Mesothelial cell of epicardium (in vitro differentiated cells): ENCODE data around the gene SPANXN5. TPM values are rescaled to one million over a fixed set of nuclear protein-coding genes. Genes with fewer than 3 reads are reported as not detected.
"Not testable (repeated sequence)": the region's sequence is repeated elsewhere in the genome, so short reads cannot be mapped to it uniquely, and the experiment has no call there.

Source experiments
- DNase-seq, 2 experiments: peaks; one replicate each; pipeline ENCODE4 v3.0.0; 2021; ENCODE audit warnings: low spot score in 2 of 2; ENCODE audit not compliant: unreplicated experiment in 2 of 2
- H3K27ac Mint-ChIP-seq: 2 replicates; pipeline ENCODE4 v1.8.0; 2021; ENCODE audit warnings: mixed read lengths
- H3K27me3 Mint-ChIP-seq: 2 replicates; pipeline ENCODE4 v1.8.0; 2021; ENCODE audit warnings: low read depth, mixed read lengths
- H3K36me3 Mint-ChIP-seq: 2 replicates; pipeline ENCODE4 v1.8.0; 2021; ENCODE audit warnings: mixed read lengths
- H3K4me1 Mint-ChIP-seq: 2 replicates; pipeline ENCODE4 v1.8.0; 2021; ENCODE audit warnings: mixed read lengths
- H3K4me3 Mint-ChIP-seq: 2 replicates; pipeline ENCODE4 v1.8.0; 2021; ENCODE audit warnings: mild to moderate bottlenecking, moderate library complexity, mixed read lengths
- H3K9me3 Mint-ChIP-seq: 2 replicates; pipeline ENCODE4 v1.8.0; 2021; ENCODE audit warnings: mixed read lengths
- total RNA-seq: library from RNA; stranded (reverse); gene quantifications from 3 replicates; pipeline ENCODE4 v1.2.1, GENCODE V29; 2021
- TF ChIP-seq, protein P1 (sequence below): fragments of 200-600 bp; sonication (generic); IDR thresholded peaks from one replicate; pipeline ENCODE4 v1.5.0; 2021; ENCODE audit warnings: antibody characterized with exemption; ENCODE audit not compliant: unreplicated experiment

The SPANXN5 gene
- total RNA-seq, 1 donor from 2014 or later, result not detected

DNA sequence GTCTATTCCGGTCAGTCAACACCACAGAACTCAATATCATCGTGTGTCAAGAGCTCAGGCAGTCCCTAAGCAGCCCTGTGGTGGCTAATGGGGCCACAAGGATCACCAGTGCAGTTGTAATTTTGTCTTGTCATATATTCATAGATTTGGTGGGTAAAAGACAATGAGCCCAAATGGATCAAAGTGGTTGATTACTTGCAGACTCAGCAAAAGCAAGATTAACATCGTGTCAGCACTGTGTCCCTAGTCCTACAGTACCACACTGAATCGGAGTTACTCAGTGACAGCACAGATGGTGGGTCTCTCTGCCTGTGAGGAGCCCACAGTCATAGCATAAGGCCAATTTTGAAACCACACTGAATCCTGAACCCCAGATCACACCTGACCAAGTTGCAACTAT lies 22.6 kb upstream of the SPANXN5 start:
- H3K4me3 Mint-ChIP-seq, result no peak overlapping the region
- no peak for DNase-seq
- TF ChIP-seq, protein P1, sequence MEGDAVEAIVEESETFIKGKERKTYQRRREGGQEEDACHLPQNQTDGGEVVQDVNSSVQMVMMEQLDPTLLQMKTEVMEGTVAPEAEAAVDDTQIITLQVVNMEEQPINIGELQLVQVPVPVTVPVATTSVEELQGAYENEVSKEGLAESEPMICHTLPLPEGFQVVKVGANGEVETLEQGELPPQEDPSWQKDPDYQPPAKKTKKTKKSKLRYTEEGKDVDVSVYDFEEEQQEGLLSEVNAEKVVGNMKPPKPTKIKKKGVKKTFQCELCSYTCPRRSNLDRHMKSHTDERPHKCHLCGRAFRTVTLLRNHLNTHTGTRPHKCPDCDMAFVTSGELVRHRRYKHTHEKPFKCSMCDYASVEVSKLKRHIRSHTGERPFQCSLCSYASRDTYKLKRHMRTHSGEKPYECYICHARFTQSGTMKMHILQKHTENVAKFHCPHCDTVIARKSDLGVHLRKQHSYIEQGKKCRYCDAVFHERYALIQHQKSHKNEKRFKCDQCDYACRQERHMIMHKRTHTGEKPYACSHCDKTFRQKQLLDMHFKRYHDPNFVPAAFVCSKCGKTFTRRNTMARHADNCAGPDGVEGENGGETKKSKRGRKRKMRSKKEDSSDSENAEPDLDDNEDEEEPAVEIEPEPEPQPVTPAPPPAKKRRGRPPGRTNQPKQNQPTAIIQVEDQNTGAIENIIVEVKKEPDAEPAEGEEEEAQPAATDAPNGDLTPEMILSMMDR, result no peak
- no peaks in the 10 kb centered on the region for H3K4me1 Mint-ChIP-seq
- H3K27me3 Mint-ChIP-seq, result peaks cover 13% of the 10 kb centered on the region
- H3K9me3 Mint-ChIP-seq, result peaks cover 12% of the 10 kb centered on the region
- H3K27ac Mint-ChIP-seq, result no peak overlapping the region
- no peaks in the 10 kb centered on the region for H3K36me3 Mint-ChIP-seq

DNA sequence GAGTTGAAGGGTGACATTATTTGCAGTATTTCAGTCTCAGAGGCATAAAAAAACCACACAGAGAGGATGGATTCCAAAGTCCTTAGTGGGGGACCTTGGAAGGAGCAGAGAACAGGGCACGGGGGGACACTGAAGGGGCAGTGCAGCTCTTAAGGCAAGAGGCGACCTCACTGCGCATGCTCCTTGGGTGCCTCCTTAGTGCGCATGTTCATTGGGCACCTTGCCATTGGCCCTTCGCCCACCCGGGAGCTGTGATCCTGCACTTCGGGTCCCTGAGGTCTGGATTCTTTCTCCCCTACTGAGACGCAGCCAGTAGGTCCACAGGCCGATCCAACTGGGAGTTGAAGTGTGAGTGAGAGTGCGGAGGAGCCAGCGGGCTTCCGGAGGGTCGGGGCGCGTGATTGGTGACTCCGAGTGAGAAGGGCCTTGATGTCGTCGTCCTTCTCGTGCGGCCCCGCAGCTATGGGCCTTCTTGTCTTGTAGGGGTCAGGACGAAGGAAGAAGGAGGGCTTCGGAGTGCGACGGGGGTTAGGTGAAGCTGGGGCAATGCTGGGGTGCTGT lies 13.9 kb upstream of the SPANXN5 start, which contains the start of gene XAGE5:
Gene XAGE5, plus strand, starts transcription at position 223 of the 561 bp plus-strand sequence. CDS start 1,280 bp downstream, outside the sequence.
- no peaks in the 10 kb centered on the region for H3K36me3 Mint-ChIP-seq
- H3K27me3 Mint-ChIP-seq, result peaks cover 1% of the 10 kb centered on the region
- DNase-seq, result no peak
- H3K4me1 Mint-ChIP-seq, result no peaks in the 10 kb centered on the region
- no peak within 1 kb of the TSS for H3K4me3 Mint-ChIP-seq
- TF ChIP-seq, protein P1, result no peak
- no peak within 1 kb of the TSS for H3K27ac Mint-ChIP-seq
- H3K9me3 Mint-ChIP-seq, result peaks cover 24% of the 10 kb centered on the region

DNA sequence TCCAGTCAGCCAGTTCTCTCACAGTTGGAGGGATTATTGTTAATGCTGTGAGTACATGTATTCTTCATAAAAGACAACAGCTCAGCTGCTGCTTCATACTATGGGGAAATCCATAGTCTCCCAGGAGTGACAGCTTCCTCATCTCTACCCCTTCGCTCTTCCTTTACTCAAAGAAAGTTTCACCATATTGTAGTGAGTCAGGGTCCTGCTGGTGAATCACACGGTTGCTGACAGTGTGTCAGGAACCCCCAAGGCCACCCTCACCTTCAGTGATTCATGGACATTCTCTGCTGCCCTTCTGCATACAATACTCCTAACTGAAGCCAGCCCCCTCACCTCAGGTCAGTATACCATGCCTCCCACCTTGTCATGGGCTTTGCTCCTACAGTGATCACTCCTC lies 7.6 kb upstream of the SPANXN5 start:
- not testable (repeated sequence) for H3K27me3 Mint-ChIP-seq, H3K27ac Mint-ChIP-seq, DNase-seq, H3K4me3 Mint-ChIP-seq, H3K36me3 Mint-ChIP-seq, H3K4me1 Mint-ChIP-seq
- H3K9me3 Mint-ChIP-seq, result peaks cover 14% of the 10 kb centered on the region

DNA sequence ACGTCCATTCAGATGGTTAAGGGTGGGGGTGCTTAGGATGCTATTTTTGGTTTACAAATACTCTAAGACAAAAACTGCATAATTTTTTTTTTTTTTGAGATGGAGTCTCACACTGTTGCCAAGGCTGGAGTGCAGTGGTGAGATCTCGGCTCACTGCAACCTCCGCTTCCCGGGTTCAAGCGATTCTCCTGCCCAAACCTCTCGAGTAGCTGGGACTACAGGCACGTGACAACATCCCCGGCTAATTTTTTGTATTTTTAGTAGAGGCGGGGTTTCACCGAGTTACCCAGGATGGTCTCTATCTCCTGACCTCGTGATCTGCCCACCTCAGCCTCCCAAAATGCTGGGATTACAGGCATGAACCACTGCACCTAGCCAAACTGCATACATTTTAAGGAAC lies 23.7 kb downstream of the SPANXN5 start:
- not testable (repeated sequence) for DNase-seq, H3K4me1 Mint-ChIP-seq, H3K9me3 Mint-ChIP-seq, H3K36me3 Mint-ChIP-seq, H3K4me3 Mint-ChIP-seq, H3K27me3 Mint-ChIP-seq, H3K27ac Mint-ChIP-seq

DNA sequence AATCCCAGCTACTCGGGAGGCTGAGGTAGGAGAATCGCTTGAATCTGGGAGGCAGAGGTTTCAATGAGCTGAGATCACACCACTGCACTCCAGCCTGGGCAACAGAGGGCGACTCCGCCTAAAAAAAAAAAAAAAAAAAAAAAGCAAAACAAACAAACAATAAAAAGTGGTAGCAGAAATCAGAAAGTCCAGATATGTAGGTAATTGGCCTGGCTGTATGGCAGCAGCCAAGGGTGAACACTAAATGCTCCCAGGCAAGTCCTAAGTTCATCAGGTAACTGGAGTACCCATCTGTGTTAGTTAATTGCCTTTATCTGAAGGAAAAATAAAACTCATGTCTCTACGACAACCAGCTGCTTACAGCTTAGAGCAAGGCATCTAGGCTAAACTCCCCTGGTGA lies 31.2 kb downstream of the SPANXN5 start:
- H3K27me3 Mint-ChIP-seq, H3K9me3 Mint-ChIP-seq, DNase-seq, H3K4me3 Mint-ChIP-seq, H3K27ac Mint-ChIP-seq, H3K36me3 Mint-ChIP-seq, H3K4me1 Mint-ChIP-seq: not testable (repeated sequence)

DNA sequence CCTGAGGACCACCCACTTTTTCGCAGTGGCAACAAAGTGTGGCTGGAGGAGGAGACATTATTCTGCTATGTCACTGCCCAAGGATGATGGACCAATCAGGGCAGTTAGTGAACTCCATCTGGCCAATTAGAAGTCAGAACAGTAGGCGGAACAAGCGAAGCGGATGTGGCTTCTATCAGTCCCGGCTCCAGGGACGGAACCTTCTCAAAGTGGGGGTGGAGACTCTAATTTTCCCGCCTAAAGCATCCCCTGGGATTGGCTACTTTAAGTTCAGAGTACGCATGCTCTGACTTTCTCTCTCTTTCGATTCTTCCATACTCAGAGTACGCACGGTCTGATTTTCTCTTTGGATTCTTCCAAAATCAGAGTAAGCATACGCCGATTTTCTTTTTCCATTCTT lies 46.3 kb downstream of the SPANXN5 start, which contains the start of gene SSX2B:
Gene SSX2B, plus strand, starts transcription at position 301 of the 400 bp plus-strand sequence. CDS start 1,429 bp downstream, outside the sequence.
- DNase-seq, H3K27me3 Mint-ChIP-seq, H3K4me1 Mint-ChIP-seq, H3K4me3 Mint-ChIP-seq, H3K27ac Mint-ChIP-seq, H3K36me3 Mint-ChIP-seq, H3K9me3 Mint-ChIP-seq: not testable (repeated sequence)

Other genes with a start within 250 kb of the SPANXN5 start
- gene SSX7, start 142.5 kb downstream of the SPANXN5 start, total RNA-seq, result not detected in 3 replicates
- gene SSX2, start 90.2 kb downstream of the SPANXN5 start, total RNA-seq, result not detected in 3 replicates
- not detected in 3 replicates for gene SSX2B, start 46.2 kb downstream of the SPANXN5 start, total RNA-seq
- gene XAGE5, start 13.9 kb upstream of the SPANXN5 start, total RNA-seq, result not detected in 3 replicates
- not detected in 3 replicates for gene XAGE3, start 70.7 kb upstream of the SPANXN5 start, total RNA-seq
- gene FAM156B, start 99.9 kb upstream of the SPANXN5 start, total RNA-seq, result 18.5 to 29.1 TPM (median 23.3 TPM) in 3 replicates
- gene FAM156A, start 161.1 kb upstream of the SPANXN5 start, total RNA-seq, result 30.1 to 38.0 TPM (median 34.3 TPM) in 3 replicates